Posterior cingulate gyrus (tissue), 11 donors: ENCODE results near the gene SLC38A11.

Experiments used
- DNase-seq, 10 donors: peaks; one replicate each; pipeline versions ENCODE4 v3.0.0 to v3.0.0-alpha.2; 2020 to 2021; ENCODE audit warnings: mixed read lengths in 3 of 10
- intact Hi-C: fragments of 100-400 bp; cut with DNase I; formaldehyde crosslinking; loops from one replicate; pipeline ENCODE4 v1.15.1; 2023

The SLC38A11 gene

GRCh38 chr2:164849506-164849905 lies 105.8 kb downstream of the SLC38A11 start:
- intact Hi-C loops = loop anchor here (10.0 kb wide), 1 partner anchor 115 kb away; no protein-coding TSS in a partner anchor
- no peak for DNase-seq

- no peak for DNase-seq
- intact Hi-C loops = loop anchor here (10.0 kb wide), 1 partner anchor 113 kb away; no protein-coding TSS in a partner anchor
Measured at GRCh38 chr2:164847981-164848741, 107.2 kb downstream of the SLC38A11 start.

GRCh38 chr2:164847291-164847690 lies 108.0 kb downstream of the SLC38A11 start:
- no peak for DNase-seq
- intact Hi-C loops = loop anchor here (10.0 kb wide), 1 partner anchor 112 kb away; no protein-coding TSS in a partner anchor

GRCh38 chr2:164846276-164846675 lies 109.0 kb downstream of the SLC38A11 start:
- intact Hi-C loops = loop anchor here (10.0 kb wide), 1 partner anchor 111 kb away; no protein-coding TSS in a partner anchor
- no peak for DNase-seq
